GM19328 (cell line): ENCODE data around the gene SGCG.

Experiments used
- ATAC-seq: cut with Tn5 transposase; IDR thresholded peaks from one replicate; pipeline ENCODE4 v1.9.1; 2021; ENCODE audit warnings: mild to moderate bottlenecking, moderate library complexity; ENCODE audit not compliant: unreplicated experiment

SGCG gene

GRCh38 chr13:23323946-23324709 lies 143.3 kb downstream of the SGCG start:
- ATAC-seq = no peak

- no peak for ATAC-seq
Measured at GRCh38 chr13:23325191-23325590, 144.4 kb downstream of the SGCG start.

GRCh38 chr13:23330356-23330755 lies 149.6 kb downstream of the SGCG start:
- ATAC-seq = no peak

- no peak for ATAC-seq
Measured at GRCh38 chr13:23339225-23339624, 158.4 kb downstream of the SGCG start.

- ATAC-seq = no peak
Measured at GRCh38 chr13:23344931-23345595, 164.3 kb downstream of the SGCG start.

GRCh38 chr13:23347601-23348000 lies 166.8 kb downstream of the SGCG start:
- no peak for ATAC-seq

- ATAC-seq = no peak
Measured at GRCh38 chr13:23348262-23349127, 167.7 kb downstream of the SGCG start.

- no peak for ATAC-seq
Measured at GRCh38 chr13:23349161-23349897, 168.6 kb downstream of the SGCG start.

GRCh38 chr13:23350009-23350408 lies 169.2 kb downstream of the SGCG start:
- no peak for ATAC-seq

GRCh38 chr13:23352161-23352560 lies 171.4 kb downstream of the SGCG start:
- no peak for ATAC-seq

GRCh38 chr13:23354520-23354919 lies 173.7 kb downstream of the SGCG start:
- ATAC-seq = no peak

- ATAC-seq = no peak
Measured at GRCh38 chr13:23356368-23356767, 175.6 kb downstream of the SGCG start.

- no peak for ATAC-seq
Measured at GRCh38 chr13:23357349-23357748, 176.6 kb downstream of the SGCG start.

GRCh38 chr13:23359882-23360281 lies 179.1 kb downstream of the SGCG start:
- no peak for ATAC-seq

GRCh38 chr13:23365652-23366051 lies 184.9 kb downstream of the SGCG start:
- ATAC-seq = no peak

GRCh38 chr13:23367907-23368306 lies 187.1 kb downstream of the SGCG start:
- no peak for ATAC-seq

- ATAC-seq = no peak
Measured at GRCh38 chr13:23372264-23372906, 191.6 kb downstream of the SGCG start.
